HepG2 (cell line): Measurements from ENCODE around the gene CARS2. TPM values are rescaled to one million over a fixed set of nuclear protein-coding genes. Genes with fewer than 3 reads are reported as not detected.
A peak's percentile ranks its signal among the peaks of the same experiment; 100 is the strongest.

Source experiments
- CREBL2 ChIP-seq: sonication (generic); formaldehyde crosslinking; IDR thresholded peaks from 2 replicates; pipeline ENCODE4 v1.8.1; 2023; ENCODE audit warnings: missing genetic modification reagents, mild to moderate bottlenecking, borderline replicate concordance
- FOXM1 ChIP-seq: sonication (generic); formaldehyde crosslinking; IDR thresholded peaks from 2 replicates; pipeline ENCODE4 v1.5.0; 2020; ENCODE audit warnings: missing genetic modification reagents
- FOXP1 ChIP-seq, 2 experiments: fragments of 450-650 bp in 1 of 2; IDR thresholded peaks; 2 replicates each; pipeline ENCODE4 v1.6.1; 2017 to 2018; ENCODE audit warnings: antibody characterized with exemption in 1 of 2
- GMEB2 ChIP-seq: IDR thresholded peaks from 2 replicates; pipeline ENCODE4 v1.6.1; 2016; ENCODE audit warnings: missing biosample characterization, missing genetic modification reagents, low read depth
- HNF4A ChIP-seq: sonication (generic); formaldehyde crosslinking; IDR thresholded peaks from 2 replicates; pipeline ENCODE4 v1.4.0; 2020; ENCODE audit warnings: missing genetic modification reagents
- IRF2 ChIP-seq: IDR thresholded peaks from 2 replicates; pipeline ENCODE4 v1.6.1; 2018; ENCODE audit warnings: missing genetic modification reagents, missing compliant biosample characterization
- MYNN ChIP-seq: sonication (generic); formaldehyde crosslinking; IDR thresholded peaks from 2 replicates; pipeline ENCODE4 v1.4.0; 2020; ENCODE audit warnings: mild to moderate bottlenecking, low read depth, missing genetic modification reagents
- NFKBIZ ChIP-seq: IDR thresholded peaks from 2 replicates; pipeline ENCODE4 v1.6.1; 2018; ENCODE audit warnings: missing genetic modification reagents, missing compliant biosample characterization
- PAXIP1 ChIP-seq: sonication (generic); formaldehyde crosslinking; conservative IDR thresholded peaks from 2 replicates; pipeline ENCODE4 v1.4.0; 2020; ENCODE audit warnings: mild to moderate bottlenecking, missing genetic modification reagents, moderate library complexity
- POLR2AphosphoS5 ChIP-seq: IDR thresholded peaks from 2 replicates; pipeline ENCODE4 v1.6.1; 2012; ENCODE audit warnings: low read depth, low read length
- RBM39 ChIP-seq: fragments of 200-400 bp; formaldehyde crosslinking; IDR thresholded peaks from one replicate; pipeline ENCODE4 v1.6.1; 2018; ENCODE audit warnings: antibody characterized with exemption, mild to moderate bottlenecking, low read depth, low read length; ENCODE audit not compliant: poor library complexity, severe bottlenecking
- TARDBP ChIP-seq: sonication (generic); formaldehyde crosslinking; IDR thresholded peaks from 2 replicates; pipeline ENCODE4 v1.8.0; 2022; ENCODE audit warnings: mild to moderate bottlenecking, missing genetic modification reagents
- TGIF2 ChIP-seq: IDR thresholded peaks from 2 replicates; pipeline ENCODE4 v1.6.1; 2016; ENCODE audit warnings: control low read depth, missing compliant biosample characterization
- ZBTB43 ChIP-seq: sonication (generic); formaldehyde crosslinking; conservative IDR thresholded peaks from 2 replicates; pipeline ENCODE4 v1.4.0; 2020; ENCODE audit warnings: missing genetic modification reagents
- ZFP1 ChIP-seq: IDR thresholded peaks from 2 replicates; pipeline ENCODE4 v1.6.1; 2016
- ZFP91 ChIP-seq: sonication (generic); formaldehyde crosslinking; IDR thresholded peaks from 2 replicates; pipeline ENCODE4 v1.9.0; 2022; ENCODE audit warnings: missing genetic modification reagents, mild to moderate bottlenecking, borderline replicate concordance
- ZFX ChIP-seq: sonication (generic); formaldehyde crosslinking; IDR thresholded peaks from 2 replicates; pipeline ENCODE4 v1.4.0; 2020; ENCODE audit warnings: mild to moderate bottlenecking, low read depth, missing genetic modification reagents, moderate library complexity
- ZGPAT ChIP-seq: IDR thresholded peaks from 2 replicates; pipeline ENCODE4 v1.6.1; 2016; ENCODE audit warnings: mild to moderate bottlenecking
- ZNF30 ChIP-seq: sonication (generic); formaldehyde crosslinking; IDR thresholded peaks from 2 replicates; pipeline ENCODE4 v1.5.0; 2020; ENCODE audit warnings: mild to moderate bottlenecking, missing genetic modification reagents
- ZNF713 ChIP-seq: sonication (generic); formaldehyde crosslinking; IDR thresholded peaks from 2 replicates; pipeline ENCODE4 v1.4.0; 2020; ENCODE audit warnings: mild to moderate bottlenecking, missing genetic modification reagents
- ZNF841 ChIP-seq: sonication (generic); formaldehyde crosslinking; IDR thresholded peaks from 2 replicates; pipeline ENCODE4 v1.8.1; 2023; ENCODE audit warnings: missing genetic modification reagents, borderline replicate concordance
- polyA plus RNA-seq, 8 experiments: library from polyadenylated mRNA; depleted of rRNA in 3 of 8; stranded (reverse) in 7 of 8; unstranded in 1 of 8; fragments of >200 nt; fragmentation: Illumina TruSeq in 4 of 8; extraction: Trizol in 4 of 8; gene quantifications; 2 replicates each; pipeline versions ENCODE4 v1.2.1 to v1.2.3, GENCODE V29; 2011 to 2016; ENCODE audit warnings: low read depth in 4 of 8, missing spikeins in 1 of 8, mixed read lengths in 1 of 8; ENCODE audit not compliant: insufficient read depth in 1 of 8
- total RNA-seq, 5 experiments: library from RNA; depleted of rRNA; stranded (reverse); fragments of >200 nt; fragmentation: Illumina TruSeq; extraction: Trizol; gene quantifications; 2 replicates each; pipeline ENCODE4 v1.2.3, GENCODE V29; 2016; ENCODE audit warnings: low read depth in 1 of 5

The CARS2 gene
- total and polyA plus RNA-seq, 2 of the 13 experiments (the other 11 are each of a cell fraction or from before 2014, with no cell fraction given) = 41.1 to 59.3 TPM

- TF ChIP-seq POLR2AphosphoS5 (no peak), MYNN (CRISPR knock-in tag) (no peak), FOXP1 (IDR thresholded peaks at IDR 0.05) (no peak), FOXP1 (CRISPR knock-in tag; IDR thresholded peaks at IDR 0.05) (no peak), PAXIP1 (CRISPR knock-in tag) (no peak), GMEB2 (CRISPR knock-in tag) (no peak), IRF2 (CRISPR knock-in tag) (no peak), ZFP91 (CRISPR knock-in tag) (no peak), CREBL2 (CRISPR knock-in tag) (no peak), HNF4A (CRISPR knock-in tag) (peak; percentile 54), ZBTB43 (CRISPR knock-in tag) (no peak), ZNF713 (CRISPR knock-in tag) (no peak), ZNF841 (CRISPR knock-in tag) (no peak), ZNF30 (CRISPR knock-in tag) (no peak), TARDBP (CRISPR knock-in tag) (no peak), ZFX (CRISPR knock-in tag) (no peak), TGIF2 (CRISPR knock-in tag) (0 out of 2 replicates have a peak, but pooled peaks have one; percentile 24), NFKBIZ (CRISPR knock-in tag) (no peak), FOXM1 (CRISPR knock-in tag) (no peak), RBM39 (no peak), ZFP1 (CRISPR knock-in tag) (no peak), ZGPAT (no peak)
These were observed 21.4 kb downstream of the CARS2 start (continued) for GRCh38 chr13:110684388-110685056.
